Natural killer cell (primary cell): ENCODE measurements around the gene BHLHE41. TPM values are rescaled to one million over a fixed set of nuclear protein-coding genes. Genes with fewer than 3 reads are reported as not detected.

ENCODE experiments used
- ATAC-seq, 3 donors: fragments of 150-1000 bp in 2 of 3; fragments of 200-7000 bp in 1 of 3; cut with Tn5 transposase; 1 replicate in 1 of 3; 2 replicates in 2 of 3; pipeline ENCODE4 v1.10.0; 2021; ENCODE audit warnings: mild to moderate bottlenecking in 2 of 3, moderate library complexity in 2 of 3
- DNase-seq, 2 donors: peaks; one replicate each; pipeline versions ENCODE4 v3.0.0 to v3.0.0-alpha.2; 2013 to 2021; ENCODE audit warnings: mixed read lengths in 1 of 2
- H3K27ac ChIP-seq: one replicate; pipeline ENCODE4 v1.5.1; 2013; ENCODE audit warnings: mild to moderate bottlenecking, low read length
- H3K27me3 ChIP-seq: one replicate; pipeline ENCODE4 v1.6.1; 2013; ENCODE audit warnings: low read length; ENCODE audit not compliant: control insufficient read depth, insufficient read depth
- H3K36me3 ChIP-seq: one replicate; pipeline ENCODE4 v1.6.1; 2013; ENCODE audit warnings: low read length; ENCODE audit not compliant: control insufficient read depth, insufficient read depth
- H3K4me1 ChIP-seq: one replicate; pipeline ENCODE4 v1.6.1; 2013; ENCODE audit warnings: low read length; ENCODE audit not compliant: control insufficient read depth, insufficient read depth
- H3K4me3 ChIP-seq: one replicate; pipeline ENCODE4 v1.5.1; 2013; ENCODE audit warnings: low read length
- H3K9me3 ChIP-seq: one replicate; pipeline ENCODE4 v1.6.1; 2013; ENCODE audit warnings: low read length; ENCODE audit not compliant: control insufficient read depth, insufficient read depth
- H3K27ac Mint-ChIP-seq, 2 donors: one replicate each; pipeline ENCODE4 v1.8.0; 2022; ENCODE audit warnings: mild to moderate bottlenecking in 2 of 2, mixed read lengths in 2 of 2, moderate library complexity in 1 of 2
- H3K27me3 Mint-ChIP-seq, 2 donors: one replicate each; pipeline ENCODE4 v1.8.0; 2022; ENCODE audit warnings: low read depth in 2 of 2, mixed read lengths in 2 of 2
- H3K36me3 Mint-ChIP-seq: one replicate; pipeline ENCODE4 v1.8.0; 2022; ENCODE audit warnings: mixed read lengths
- H3K4me1 Mint-ChIP-seq, 2 donors: one replicate each; pipeline ENCODE4 v1.8.0; 2022; ENCODE audit warnings: mixed read lengths in 2 of 2
- H3K4me3 Mint-ChIP-seq: one replicate; pipeline ENCODE4 v1.8.0; 2022; ENCODE audit warnings: mild to moderate bottlenecking, moderate library complexity, mixed read lengths
- H3K9me3 Mint-ChIP-seq, 2 donors: one replicate each; pipeline ENCODE4 v1.8.0; 2022; ENCODE audit warnings: mixed read lengths in 2 of 2
- CTCF ChIP-seq: fragments of 200-600 bp; IDR thresholded peaks from one replicate; pipeline ENCODE4 v1.8.0; 2022; ENCODE audit warnings: antibody characterized with exemption
- WGBS: methylation state at CpG from one replicate; pipeline ENCODE4 v1.1.7; 2013; ENCODE audit warnings: missing lambda C conversion rate; ENCODE audit not compliant: insufficient coverage; 5-methylcytosine and 5-hydroxymethylcytosine counted together
- intact Hi-C: fragments of 100-400 bp; cut with micrococcal nuclease; formaldehyde crosslinking; loops from one replicate; pipeline ENCODE4 v1.14.2; 2022
- total RNA-seq, 4 donors: library from RNA; stranded (reverse); fragments of 120-200 nt in 1 of 4; gene quantifications; one replicate each; pipeline versions ENCODE4 v1.2.3 to v1.2.4, GENCODE V29; 2013 to 2022

The BHLHE41 gene
- total RNA-seq, 3 donors from 2014 or later (not counting 1 experiment from before 2014, with no cell fraction given), result 0.09 to 3.7 TPM; not detected in 1

- Histone ChIP-seq H3K9me3 (no peaks in the 10 kb centered on the region), H3K27ac (no peak overlapping the region), H3K27me3 (peaks cover 5% of the 10 kb centered on the region), H3K4me3 (no peak overlapping the region), H3K36me3 (no peaks in the 10 kb centered on the region), H3K4me1 (no peaks in the 10 kb centered on the region)
- no peak for ATAC-seq
- intact Hi-C loops, result no loop called here
- no peak for TF ChIP-seq CTCF
- Mint-ChIP-seq H3K27ac (no peak overlapping the region), H3K4me3 (no peak overlapping the region), H3K9me3 (no peaks in the 10 kb centered on the region), H3K36me3 (no peaks in the 10 kb centered on the region), H3K4me1 (no peaks in the 10 kb centered on the region), H3K27me3 (peaks cover 30 to 61% of the 10 kb centered on the region in 2 donors)
- no peak for DNase-seq
These were observed 8.7 kb upstream of the BHLHE41 start for GRCh38 chr12:26133521-26133920.

GRCh38 chr12:26132866-26133265 lies 8.0 kb upstream of the BHLHE41 start:
- intact Hi-C loops, result no loop called here

GRCh38 chr12:26131936-26132335 lies 7.1 kb upstream of the BHLHE41 start:
- Histone ChIP-seq H3K4me3 (no peak overlapping the region), H3K4me1 (no peaks in the 10 kb centered on the region), H3K36me3 (no peaks in the 10 kb centered on the region), H3K27me3 (peaks cover 14% of the 10 kb centered on the region), H3K27ac (no peak overlapping the region), H3K9me3 (no peaks in the 10 kb centered on the region)
- H3K4me3 Mint-ChIP-seq, result no peak overlapping the region
- DNase-seq (no peak), ATAC-seq (no peak)
- no peaks in the 10 kb centered on the region for H3K9me3 Mint-ChIP-seq
- intact Hi-C loops, result no loop called here
- H3K27ac Mint-ChIP-seq, result no peak overlapping the region
- peaks cover 43 to 77% of the 10 kb centered on the region in 2 donors for H3K27me3 Mint-ChIP-seq
- no CpG with 5 or more reads among the region's 1 CpG for WGBS
- no peak for TF ChIP-seq CTCF
- no peaks in the 10 kb centered on the region for H3K4me1 Mint-ChIP-seq
- H3K36me3 Mint-ChIP-seq, result no peaks in the 10 kb centered on the region

More at GRCh38 chr12:26132866-26133265, 8.0 kb upstream of the BHLHE41 start:
- no peak overlapping the region for H3K4me3 Mint-ChIP-seq
- no peaks in the 10 kb centered on the region for H3K9me3 Mint-ChIP-seq
- Histone ChIP-seq H3K9me3 (no peaks in the 10 kb centered on the region), H3K4me1 (no peaks in the 10 kb centered on the region), H3K36me3 (no peaks in the 10 kb centered on the region), H3K27ac (no peak overlapping the region), H3K4me3 (no peak overlapping the region), H3K27me3 (peaks cover 6% of the 10 kb centered on the region)
- H3K36me3 Mint-ChIP-seq, result no peaks in the 10 kb centered on the region
- no peak overlapping the region for H3K27ac Mint-ChIP-seq
- ATAC-seq, result no peak
- no peaks in the 10 kb centered on the region for H3K4me1 Mint-ChIP-seq
- TF ChIP-seq CTCF, result no peak
- H3K27me3 Mint-ChIP-seq, result peaks cover 36 to 68% of the 10 kb centered on the region in 2 donors
- DNase-seq, result no peak
- 63% methylated on average over 1 of the region's 1 CpG for WGBS

GRCh38 chr12:26130728-26131127 lies 5.9 kb upstream of the BHLHE41 start:
- Mint-ChIP-seq H3K4me3 (no peak overlapping the region), H3K27ac (no peak overlapping the region), H3K36me3 (no peaks in the 10 kb centered on the region), H3K4me1 (peaks cover 0 to 5% of the 10 kb centered on the region in 2 donors), H3K9me3 (no peaks in the 10 kb centered on the region), H3K27me3 (peaks cover 49 to 81% of the 10 kb centered on the region in 2 donors)
- H3K36me3 ChIP-seq, result no peaks in the 10 kb centered on the region
- peaks cover 17% of the 10 kb centered on the region for H3K27me3 ChIP-seq
- 13% methylated on average over 2 of the region's 3 CpGs for WGBS
- DNase-seq (no peak), ATAC-seq (peak in 1 of 3 donors; percentile 33)
- H3K9me3 ChIP-seq, result no peaks in the 10 kb centered on the region
- no peak for TF ChIP-seq CTCF
- H3K4me3 ChIP-seq, result no peak overlapping the region
- H3K27ac ChIP-seq, result no peak overlapping the region
- H3K4me1 ChIP-seq, result peaks cover 6% of the 10 kb centered on the region
- intact Hi-C loops, result no loop called here
